Tibial artery (tissue), 4 donors: ENCODE data around the gene GAB2.

Experiments used
- DNase-seq, 2 donors: peaks; one replicate each; pipeline ENCODE4 v3.0.0-alpha.2; 2019
- H3K27ac ChIP-seq, 2 donors: fragments of 200-600 bp; sonication (generic) in 1 of 2; 1 replicate in 1 of 2; 2 replicates in 1 of 2; pipeline ENCODE4 v1.5.1; 2018 to 2019; ENCODE audit warnings: mild to moderate bottlenecking in 1 of 2
- H3K27me3 ChIP-seq, 2 donors: fragments of 200-600 bp; sonication (generic) in 1 of 2; one replicate each; pipeline versions ENCODE4 v1.5.1 to v1.6.0; 2016 to 2019
- H3K36me3 ChIP-seq, 3 donors: fragments of 200-600 bp; sonication (generic) in 2 of 3; one replicate each; pipeline ENCODE4 v1.5.1; 2016 to 2019; ENCODE audit warnings: mild to moderate bottlenecking in 2 of 3
- H3K4me1 ChIP-seq, 4 donors: fragments of 200-600 bp; sonication (generic) in 2 of 4; 1 replicate in 3 of 4; 2 replicates in 1 of 4; pipeline ENCODE4 v1.5.1; 2016 to 2019
- H3K4me3 ChIP-seq, 2 donors: fragments of 200-600 bp; sonication (generic) in 1 of 2; 1 replicate in 1 of 2; 2 replicates in 1 of 2; pipeline ENCODE4 v1.5.1; 2018 to 2019; ENCODE audit warnings: mild to moderate bottlenecking in 2 of 2
- H3K9me3 ChIP-seq, 3 donors: fragments of 200-600 bp; sonication (generic) in 1 of 3; one replicate each; pipeline ENCODE4 v1.5.1; 2016 to 2019
- CTCF ChIP-seq, 2 experiments: fragments of 200-600 bp in 1 of 2; fragments of 450-650 bp in 1 of 2; IDR thresholded peaks; one replicate each; pipeline ENCODE4 v1.5.1; 2017 to 2019; ENCODE audit warnings: antibody characterized with exemption in 2 of 2, mild to moderate bottlenecking in 1 of 2, moderate library complexity in 1 of 2
- intact Hi-C: fragments of 100-400 bp; cut with DNase I; formaldehyde crosslinking; loops from one replicate; pipeline ENCODE4 v1.15.0; 2023; ENCODE audit warnings: low total_unique reads

The GAB2 gene

GRCh38 chr11:78193806-78194205 lies 223.8 kb downstream of the GAB2 start:
- no peaks in the 10 kb centered on the region for H3K27me3 ChIP-seq
- H3K4me1 ChIP-seq, result peaks cover 0 to 75% (median 53%) of the 10 kb centered on the region in 4 donors
- H3K4me3 ChIP-seq, result no peak overlapping the region
- DNase-seq, result peak in 1 of 2 donors; percentile 62
- intact Hi-C loops, result no loop called here
- H3K9me3 ChIP-seq, result no peaks in the 10 kb centered on the region
- TF ChIP-seq CTCF (IDR thresholded peaks at IDR 0.05), result no peak
- H3K27ac ChIP-seq, result peak overlapping the region; percentile 66 to 92
- peaks cover 6 to 28% (median 13%) of the 10 kb centered on the region in 3 donors for H3K36me3 ChIP-seq

DNA sequence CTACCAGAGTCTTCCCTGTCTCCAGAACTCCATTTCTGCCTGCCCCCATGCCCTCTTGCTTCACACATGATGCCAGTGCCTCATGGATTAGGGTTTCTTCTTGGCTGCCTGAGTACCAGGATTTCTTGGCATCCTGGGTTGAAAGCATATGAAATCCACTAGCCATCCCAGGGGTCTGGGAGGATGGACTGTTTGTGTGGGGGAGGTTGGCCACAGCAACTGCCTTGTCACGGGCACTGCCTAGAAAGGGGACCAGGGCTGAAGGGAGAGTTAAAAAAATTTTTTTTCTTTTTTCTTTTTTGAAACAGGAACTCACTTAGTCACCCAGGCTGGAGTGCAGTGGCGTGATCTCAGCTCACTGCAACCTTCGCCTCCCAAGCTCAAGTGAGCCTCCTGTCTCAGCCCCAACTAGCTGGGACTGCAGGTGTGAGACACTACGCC lies 224.7 kb downstream of the GAB2 start:
- Histone ChIP-seq H3K27me3 (no peaks in the 10 kb centered on the region), H3K9me3 (no peaks in the 10 kb centered on the region), H3K4me1 (peaks cover 0 to 75% (median 53%) of the 10 kb centered on the region in 4 donors), H3K27ac (peak overlapping the region; percentile 66 to 92), H3K4me3 (no peak overlapping the region), H3K36me3 (peaks cover 0 to 20% (median 7%) of the 10 kb centered on the region in 3 donors)
- intact Hi-C loops, result no loop called here
- no peak for TF ChIP-seq CTCF (IDR thresholded peaks at IDR 0.05)
- peak; percentile 52 to 82 for DNase-seq

DNA sequence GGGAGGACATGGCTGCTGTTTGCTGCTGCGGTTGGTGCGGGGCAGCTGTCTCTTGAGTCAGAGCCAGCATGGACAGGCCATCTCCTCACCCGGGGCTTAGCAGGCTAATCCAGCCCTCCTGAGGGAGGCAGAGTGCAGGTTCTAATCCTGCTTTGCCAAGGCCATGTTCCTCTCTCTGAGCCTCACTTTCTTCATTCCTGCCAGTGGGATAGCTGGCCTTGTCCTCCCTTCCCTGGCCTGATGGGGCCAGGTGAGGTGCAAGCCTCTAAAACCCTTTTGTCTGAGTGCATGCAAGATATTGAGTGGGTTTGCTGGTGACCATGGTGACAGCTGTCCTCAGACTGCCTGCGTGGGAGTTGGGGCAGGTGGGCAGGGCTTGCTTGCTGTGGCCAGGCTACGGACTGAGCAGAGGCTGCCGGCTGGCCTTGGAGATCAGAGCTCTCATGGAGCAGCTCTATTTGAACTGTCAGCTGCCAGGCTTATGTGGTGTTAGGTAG lies 225.3 kb downstream of the GAB2 start:
- peaks cover 0 to 77% (median 55%) of the 10 kb centered on the region in 4 donors for H3K4me1 ChIP-seq
- TF ChIP-seq CTCF (IDR thresholded peaks at IDR 0.05), result no peak
- no peaks in the 10 kb centered on the region for H3K27me3 ChIP-seq
- peak overlapping the region; percentile 66 to 92 for H3K27ac ChIP-seq
- intact Hi-C loops, result no loop called here
- H3K9me3 ChIP-seq, result no peaks in the 10 kb centered on the region
- DNase-seq, result peak in 1 of 2 donors; percentile 72
- H3K36me3 ChIP-seq, result peaks cover 0 to 13% (median under 1%) of the 10 kb centered on the region in 3 donors
- peak overlapping the region in 1 of 2 donors; percentile 1 for H3K4me3 ChIP-seq

- peak overlapping the region; percentile 81 to 85 for H3K4me3 ChIP-seq
Observed at GRCh38 chr11:78190871-78191538, 226.6 kb downstream of the GAB2 start.

GRCh38 chr11:78190374-78190773 lies 227.2 kb downstream of the GAB2 start:
- Histone ChIP-seq H3K9me3 (no peaks in the 10 kb centered on the region), H3K4me1 (peaks cover 0 to 80% (median 69%) of the 10 kb centered on the region in 4 donors), H3K27me3 (no peaks in the 10 kb centered on the region), H3K36me3 (peaks cover 0 to 6% (median 0%) of the 10 kb centered on the region in 3 donors), H3K27ac (peak overlapping the region; percentile 91 to 92), H3K4me3 (peak overlapping the region; percentile 81 to 85)
- peak in 1 of 2 donors; percentile 71 for DNase-seq
- no peak for TF ChIP-seq CTCF (IDR thresholded peaks at IDR 0.05)
- intact Hi-C loops, result no loop called here

More at GRCh38 chr11:78190871-78191538, 226.6 kb downstream of the GAB2 start:
- TF ChIP-seq CTCF (IDR thresholded peaks at IDR 0.05), result no peak
- Histone ChIP-seq H3K4me1 (peaks cover 0 to 80% (median 64%) of the 10 kb centered on the region in 4 donors), H3K9me3 (no peaks in the 10 kb centered on the region), H3K27ac (peak overlapping the region; percentile 91 to 92), H3K36me3 (peaks cover 0 to 3% (median 0%) of the 10 kb centered on the region in 3 donors), H3K27me3 (no peaks in the 10 kb centered on the region)
- DNase-seq, result peak in 1 of 2 donors; percentile 64
- intact Hi-C loops, result no loop called here
